Measurements from ENCODE around the gene PIGBOS1.

DNA sequence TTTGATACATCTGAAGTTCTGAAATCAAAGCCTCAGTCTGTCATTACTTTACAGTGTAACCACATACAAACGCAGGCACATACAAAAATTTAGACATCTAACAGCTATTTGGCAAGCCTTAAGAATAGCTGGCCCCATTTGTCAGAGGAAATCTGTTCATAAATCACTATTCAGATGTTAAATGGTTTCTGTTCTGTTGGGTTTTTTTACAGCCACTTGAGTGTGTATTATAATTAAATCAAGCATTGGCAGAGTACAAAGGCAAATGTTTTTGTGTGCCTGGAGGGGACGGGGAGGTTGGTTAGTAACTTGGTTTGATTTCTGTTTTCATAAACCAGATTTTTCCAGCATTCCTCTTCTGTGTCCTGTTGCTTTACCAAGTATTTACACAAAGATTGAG is 24.2 kb upstream of the PIGBOS1 start:
- TF ChIP-seq ZNF423 (CRISPR knock-in tag; IDR thresholded peaks at IDR 0.05) (no peak), TEAD4 (CRISPR knock-in tag; IDR thresholded peaks at IDR 0.05) (no peak)
